Immature natural killer cell (primary cell): ENCODE data around the gene PPM1K. TPM values are rescaled to one million over a fixed set of nuclear protein-coding genes. Genes with fewer than 3 reads are reported as not detected.

Experiments
- DNase-seq, 3 donors: peaks; one replicate each; pipeline ENCODE4 v3.0.0; 2022; ENCODE audit warnings: mixed read lengths in 1 of 3
- H3K27ac Mint-ChIP-seq, 6 donors: one replicate each; pipeline ENCODE4 v1.8.0; 2020; ENCODE audit warnings: mixed read lengths in 6 of 6, mild to moderate bottlenecking in 5 of 6, inconsistent platforms in 4 of 6, moderate library complexity in 3 of 6
- H3K27me3 Mint-ChIP-seq, 3 donors: one replicate each; pipeline ENCODE4 v1.8.0; 2020 to 2021; ENCODE audit warnings: low read depth in 3 of 3, mild to moderate bottlenecking in 3 of 3, mixed read lengths in 3 of 3, moderate library complexity in 3 of 3, inconsistent platforms in 1 of 3
- H3K36me3 Mint-ChIP-seq, 3 donors: one replicate each; pipeline ENCODE4 v1.8.0; 2020; ENCODE audit warnings: mixed read lengths in 3 of 3, inconsistent platforms in 2 of 3, mild to moderate bottlenecking in 2 of 3
- H3K4me1 Mint-ChIP-seq, 2 donors: one replicate each; pipeline ENCODE4 v1.8.0; 2020; ENCODE audit warnings: inconsistent platforms in 2 of 2, mild to moderate bottlenecking in 2 of 2, mixed read lengths in 2 of 2, moderate library complexity in 1 of 2
- H3K4me3 Mint-ChIP-seq, 5 donors: one replicate each; pipeline ENCODE4 v1.8.0; 2020; ENCODE audit warnings: mild to moderate bottlenecking in 5 of 5, mixed read lengths in 5 of 5, inconsistent platforms in 3 of 5, moderate library complexity in 3 of 5
- H3K9me3 Mint-ChIP-seq, 6 donors: one replicate each; pipeline ENCODE4 v1.8.0; 2020; ENCODE audit warnings: mild to moderate bottlenecking in 6 of 6, mixed read lengths in 6 of 6, inconsistent platforms in 4 of 6, moderate library complexity in 3 of 6
- polyA plus RNA-seq, 3 donors: library from polyadenylated mRNA; unstranded; fragments of 300-500 nt; fragmentation: Illumina TruSeq; gene quantifications; one replicate each; pipeline ENCODE4 v1.2.3, GENCODE V29; 2021

The PPM1K gene
- polyA plus RNA-seq, 3 donors from 2014 or later: 25.5 to 57.1 (median 55.5) TPM

DNA sequence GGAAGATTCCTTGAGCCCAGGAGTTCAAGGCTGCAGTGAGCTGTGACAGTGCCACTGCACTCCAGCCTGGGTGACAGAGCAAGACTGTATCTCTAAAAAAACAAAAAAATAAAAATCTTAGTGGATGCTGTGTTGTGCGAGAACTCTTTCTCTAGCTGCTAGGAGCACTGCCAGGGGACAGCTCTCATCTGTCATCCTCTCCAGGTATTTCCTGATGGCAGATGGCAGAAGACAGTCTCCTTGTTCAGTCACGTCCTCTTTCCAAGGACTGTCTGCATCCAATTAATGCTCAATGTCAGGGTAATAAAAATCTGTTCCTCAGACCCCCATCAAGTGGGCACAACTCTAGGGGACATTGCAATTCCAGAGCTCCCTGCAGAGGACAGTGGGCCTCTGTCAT lies 29.2 kb downstream of the PPM1K start:
- Mint-ChIP-seq H3K4me3 (no peak overlapping the region), H3K27ac (no peak overlapping the region), H3K27me3 (peaks cover 0 to 5% (median 2%) of the 10 kb centered on the region in 3 donors), H3K4me1 (no peaks in the 10 kb centered on the region), H3K36me3 (peaks cover 0 to 4% (median 0%) of the 10 kb centered on the region in 3 donors), H3K9me3 (no peaks in the 10 kb centered on the region)
- DNase-seq: no peak

- Mint-ChIP-seq H3K9me3 (no peaks in the 10 kb centered on the region), H3K4me3 (no peak overlapping the region), H3K27ac (no peak overlapping the region), H3K36me3 (no peaks in the 10 kb centered on the region), H3K27me3 (peaks cover 0 to 8% (median 2%) of the 10 kb centered on the region in 3 donors), H3K4me1 (no peaks in the 10 kb centered on the region)
- DNase-seq: no peak
These were observed 32.4 kb downstream of the PPM1K start for GRCh38 chr4:88251924-88252323.

DNA sequence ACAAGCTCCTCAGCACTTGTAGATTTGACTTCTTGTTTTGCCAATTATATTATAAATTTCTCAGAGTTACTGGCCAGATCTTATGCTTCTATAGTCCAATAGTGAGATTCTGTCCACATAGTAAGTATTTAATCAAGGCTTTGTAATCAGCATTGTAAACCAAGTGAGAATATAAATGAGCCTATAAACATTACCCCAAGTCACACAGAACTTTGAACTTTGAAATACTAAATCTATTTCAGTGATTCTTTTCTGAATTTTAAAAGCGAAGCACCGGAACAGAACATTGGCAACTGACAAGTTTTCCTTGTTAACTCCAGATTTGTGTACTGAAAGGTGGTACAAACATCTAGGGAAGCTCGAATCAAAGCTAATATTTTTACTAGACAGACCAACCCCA lies 37.2 kb downstream of the PPM1K start:
- Mint-ChIP-seq H3K27me3 (peaks cover 0 to 8% (median 0%) of the 10 kb centered on the region in 3 donors), H3K4me1 (peaks cover 11 to 22% of the 10 kb centered on the region in 2 donors), H3K27ac (no peak overlapping the region), H3K9me3 (no peaks in the 10 kb centered on the region), H3K36me3 (no peaks in the 10 kb centered on the region), H3K4me3 (no peak overlapping the region)
- DNase-seq: no peak

- H3K4me1 Mint-ChIP-seq: peaks cover 11 to 22% of the 10 kb centered on the region in 2 donors
These were observed 37.8 kb downstream of the PPM1K start for GRCh38 chr4:88246600-88246999.

DNA sequence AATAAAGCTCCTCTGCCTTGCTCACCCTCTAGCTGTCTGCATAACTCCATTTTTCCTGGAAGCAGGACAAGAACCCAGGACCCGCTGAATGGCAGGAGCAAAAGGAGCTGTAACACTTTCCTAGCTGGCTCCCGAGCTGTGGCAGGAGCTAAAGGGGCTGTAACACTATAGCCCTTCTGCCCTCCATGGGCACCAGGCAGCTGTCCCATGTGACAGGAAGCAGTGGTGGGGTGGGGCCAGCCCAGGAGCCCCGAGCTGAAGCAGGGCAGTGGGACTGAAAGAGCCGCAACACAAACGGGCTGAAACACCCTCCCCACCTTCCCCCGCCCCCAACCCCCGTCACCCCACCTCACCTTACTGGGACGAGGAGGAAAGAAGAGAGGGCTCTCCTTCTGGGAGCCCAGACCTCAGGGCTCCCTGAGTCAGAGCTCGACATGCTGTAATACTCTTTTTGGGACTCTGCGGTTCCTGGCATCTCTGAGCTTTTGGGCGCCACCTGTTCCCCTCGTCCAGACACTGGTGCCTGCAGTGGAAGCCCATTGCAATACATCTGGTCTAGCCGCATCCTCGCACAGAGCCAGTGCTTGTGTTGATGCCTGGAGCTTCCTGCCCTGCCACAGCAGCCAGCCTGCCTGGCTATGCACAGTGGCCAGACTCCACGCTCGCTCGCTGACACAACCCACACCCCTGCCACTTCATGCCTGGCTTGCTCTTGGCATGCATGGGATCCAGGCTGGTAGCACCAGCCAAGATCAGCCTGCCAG lies 39.4 kb downstream of the PPM1K start:
- peaks cover 11 to 22% of the 10 kb centered on the region in 2 donors for H3K4me1 Mint-ChIP-seq
- DNase-seq: peak in 2 of 3 donors; percentile 30 to 34
- H3K27me3 Mint-ChIP-seq: peaks cover 0 to 2% (median 0%) of the 10 kb centered on the region in 3 donors
- H3K36me3 Mint-ChIP-seq: no peaks in the 10 kb centered on the region
- peak overlapping the region in 5 of 6 donors; percentile 16 to 63 (median 55) for H3K27ac Mint-ChIP-seq
- H3K9me3 Mint-ChIP-seq: no peaks in the 10 kb centered on the region
- peak overlapping the region; percentile 61 to 88 (median 77) for H3K4me3 Mint-ChIP-seq

More at GRCh38 chr4:88246600-88246999, 37.8 kb downstream of the PPM1K start:
- no peak for DNase-seq
- no peaks in the 10 kb centered on the region for H3K36me3 Mint-ChIP-seq
- H3K27ac Mint-ChIP-seq: no peak overlapping the region
- no peak overlapping the region for H3K4me3 Mint-ChIP-seq
- no peaks in the 10 kb centered on the region for H3K9me3 Mint-ChIP-seq
- peaks cover 0 to 3% (median 0%) of the 10 kb centered on the region in 3 donors for H3K27me3 Mint-ChIP-seq

- Mint-ChIP-seq H3K9me3 (no peaks in the 10 kb centered on the region), H3K36me3 (no peaks in the 10 kb centered on the region), H3K27ac (no peak overlapping the region), H3K4me3 (no peak overlapping the region), H3K27me3 (peaks cover 0 to 2% (median 0%) of the 10 kb centered on the region in 3 donors), H3K4me1 (peaks cover 11 to 22% of the 10 kb centered on the region in 2 donors)
- no peak for DNase-seq
These were observed 40.3 kb downstream of the PPM1K start for GRCh38 chr4:88244056-88244455.

DNA sequence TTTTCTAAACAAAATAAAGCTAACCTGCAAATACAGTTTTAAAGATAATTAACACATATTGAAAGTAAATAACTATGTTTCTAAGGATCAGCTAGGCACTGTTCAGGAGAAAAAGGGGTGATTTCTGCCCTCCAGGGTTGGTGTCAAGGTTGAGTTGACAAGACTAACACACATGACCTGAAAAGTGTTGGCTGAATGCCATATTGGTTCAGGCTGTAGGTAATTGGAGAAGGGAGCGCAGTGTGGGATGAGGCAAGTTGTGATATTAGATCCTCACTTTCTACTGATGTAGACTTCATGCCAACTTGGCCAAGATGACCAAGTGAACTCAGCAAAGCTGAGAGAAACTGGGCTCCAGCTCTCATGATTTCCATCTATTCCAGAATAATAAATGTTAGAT lies 42.2 kb downstream of the PPM1K start:
- DNase-seq: no peak
- Mint-ChIP-seq H3K4me3 (no peak overlapping the region), H3K4me1 (peaks cover 11 to 22% of the 10 kb centered on the region in 2 donors), H3K27me3 (peaks cover 0 to 2% (median 1%) of the 10 kb centered on the region in 3 donors), H3K9me3 (peaks cover 0 to 1% (median 0%) of the 10 kb centered on the region in 6 donors), H3K36me3 (no peaks in the 10 kb centered on the region), H3K27ac (no peak overlapping the region)

DNA sequence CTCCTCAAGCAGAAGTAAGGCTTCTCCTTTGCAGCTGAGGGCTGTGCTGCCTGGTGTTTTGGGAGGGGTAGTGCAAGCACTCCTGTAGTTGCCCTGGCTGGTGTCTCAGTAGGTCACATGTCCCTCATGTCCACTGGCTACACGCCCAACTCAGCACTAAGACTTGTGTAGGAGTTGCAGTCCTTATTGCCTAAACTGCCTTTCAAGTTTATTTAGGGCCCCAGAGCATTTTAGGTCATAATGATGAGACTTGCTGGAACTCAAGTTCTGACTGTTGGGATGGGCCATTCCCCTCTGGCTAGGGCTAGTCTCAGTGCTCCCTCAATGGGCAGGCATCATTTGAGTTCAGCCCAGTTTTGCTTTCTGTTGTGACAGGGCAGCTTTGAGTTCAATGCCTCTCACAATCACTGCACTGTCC lies 44.1 kb downstream of the PPM1K start:
- H3K27me3 Mint-ChIP-seq: peaks cover 0 to 5% (median 1%) of the 10 kb centered on the region in 3 donors
- no peaks in the 10 kb centered on the region for H3K36me3 Mint-ChIP-seq
- peaks cover 7 to 11% of the 10 kb centered on the region in 2 donors for H3K4me1 Mint-ChIP-seq
- no peak overlapping the region for H3K27ac Mint-ChIP-seq
- DNase-seq: no peak
- H3K4me3 Mint-ChIP-seq: no peak overlapping the region
- peaks cover 0 to 1% (median 0%) of the 10 kb centered on the region in 6 donors for H3K9me3 Mint-ChIP-seq

DNA sequence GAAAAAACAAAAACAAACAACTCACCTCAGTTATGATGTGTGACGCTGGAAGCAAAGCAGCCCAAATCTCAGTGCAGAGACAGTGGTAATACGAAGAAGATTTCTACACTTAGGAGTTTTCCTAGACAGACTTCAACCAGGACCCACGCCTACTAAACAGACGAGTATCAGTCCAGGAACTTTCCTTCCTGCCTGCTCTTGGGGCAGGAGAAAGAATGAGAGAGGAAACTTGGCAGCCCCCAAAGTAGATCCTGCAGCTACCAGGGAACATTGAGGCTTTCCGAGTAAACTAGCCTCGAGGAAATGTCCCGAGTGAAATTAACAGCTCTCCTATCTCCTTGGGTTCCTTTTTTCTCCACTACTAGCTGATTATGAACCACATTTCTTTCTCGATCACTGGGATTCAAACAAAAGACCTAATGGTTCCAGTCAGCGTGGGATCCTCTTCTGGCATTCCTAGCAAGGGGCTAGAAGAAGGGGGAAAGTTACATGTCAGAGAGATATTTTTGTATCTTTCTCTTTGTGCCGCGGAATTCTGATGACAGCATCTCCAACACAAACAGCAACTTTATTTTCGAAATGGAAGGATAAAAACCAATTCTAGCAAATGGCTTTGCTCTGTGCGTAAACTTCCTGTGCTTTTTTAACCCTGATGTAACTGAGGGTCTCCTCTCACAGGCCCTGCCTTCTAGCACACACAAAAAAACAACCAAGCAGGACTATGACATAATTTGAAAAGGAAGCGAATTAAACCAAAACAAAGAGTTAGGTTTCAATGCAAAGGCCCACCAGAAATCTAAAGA lies 53.2 kb downstream of the PPM1K start:
- H3K9me3 Mint-ChIP-seq: peaks cover 0 to 6% (median 0%) of the 10 kb centered on the region in 6 donors
- H3K27me3 Mint-ChIP-seq: peaks cover 0 to 5% (median 4%) of the 10 kb centered on the region in 3 donors
- H3K27ac Mint-ChIP-seq: peak overlapping the region; percentile 10 to 89 (median 76)
- peaks cover 2 to 16% of the 10 kb centered on the region in 2 donors for H3K4me1 Mint-ChIP-seq
- H3K36me3 Mint-ChIP-seq: peaks cover 0 to 3% (median 0%) of the 10 kb centered on the region in 3 donors
- peak overlapping the region; percentile 52 to 83 (median 73) for H3K4me3 Mint-ChIP-seq
- peak in 2 of 3 donors; percentile 13 to 27 for DNase-seq

- Mint-ChIP-seq H3K9me3 (peaks cover 0 to 6% (median 0%) of the 10 kb centered on the region in 6 donors), H3K36me3 (peaks cover 0 to 3% (median 0%) of the 10 kb centered on the region in 3 donors), H3K4me3 (peak overlapping the region; percentile 52 to 83 (median 73)), H3K27ac (peak overlapping the region in 4 of 6 donors; percentile 71 to 89 (median 78)), H3K27me3 (peaks cover 1 to 5% (median 4%) of the 10 kb centered on the region in 3 donors), H3K4me1 (peaks cover 2 to 16% of the 10 kb centered on the region in 2 donors)
- DNase-seq: no peak
These were observed 53.9 kb downstream of the PPM1K start for GRCh38 chr4:88230461-88230891.

DNA sequence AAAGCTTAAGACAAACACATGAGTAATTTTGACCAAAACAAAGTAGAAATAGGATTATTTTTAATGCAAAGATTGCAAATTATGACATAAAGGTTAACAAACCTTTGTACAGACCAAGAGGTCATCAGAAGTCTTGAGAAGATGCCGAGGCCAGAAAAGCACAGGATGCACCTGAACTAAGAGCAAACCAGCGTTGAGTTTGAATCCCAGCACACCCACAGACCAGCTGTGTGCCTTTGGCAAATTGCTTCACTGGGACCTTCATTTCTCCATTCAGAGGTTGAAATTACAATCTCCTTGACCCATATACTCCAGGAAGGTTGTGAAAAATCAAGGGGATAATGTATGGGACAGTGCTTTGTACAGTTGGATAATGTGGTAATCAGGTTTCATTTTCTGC lies 56.6 kb downstream of the PPM1K start:
- no peak overlapping the region for H3K27ac Mint-ChIP-seq
- H3K27me3 Mint-ChIP-seq: peaks cover 1 to 5% (median 2%) of the 10 kb centered on the region in 3 donors
- DNase-seq: no peak
- no peak overlapping the region for H3K4me3 Mint-ChIP-seq
- H3K36me3 Mint-ChIP-seq: peaks cover 0 to 3% (median 0%) of the 10 kb centered on the region in 3 donors
- H3K9me3 Mint-ChIP-seq: peaks cover 0 to 6% (median 0%) of the 10 kb centered on the region in 6 donors
- peaks cover 2 to 16% of the 10 kb centered on the region in 2 donors for H3K4me1 Mint-ChIP-seq

GRCh38 chr4:88226143-88226542 lies 58.2 kb downstream of the PPM1K start:
- Mint-ChIP-seq H3K27me3 (peaks cover 0 to 1% (median 0%) of the 10 kb centered on the region in 3 donors), H3K9me3 (peaks cover 0 to 6% (median 0%) of the 10 kb centered on the region in 6 donors), H3K36me3 (peaks cover 0 to 3% (median 0%) of the 10 kb centered on the region in 3 donors), H3K4me3 (no peak overlapping the region), H3K4me1 (peaks cover 0 to 7% of the 10 kb centered on the region in 2 donors), H3K27ac (no peak overlapping the region)
- DNase-seq: no peak

- no peak for DNase-seq
- Mint-ChIP-seq H3K4me1 (peaks cover 0 to under 1% of the 10 kb centered on the region in 2 donors), H3K4me3 (no peak overlapping the region), H3K27ac (no peak overlapping the region), H3K27me3 (peaks cover 0 to 1% (median 0%) of the 10 kb centered on the region in 3 donors), H3K36me3 (peaks cover 0 to 3% (median 0%) of the 10 kb centered on the region in 3 donors), H3K9me3 (peaks cover 0 to 6% (median 0%) of the 10 kb centered on the region in 6 donors)
These were observed 58.9 kb downstream of the PPM1K start for GRCh38 chr4:88225232-88226105.
